Dedifferentiated amniotic fluid mesenchymal stem cell (primary cell): Measurements from ENCODE around the gene OSBPL2.

Experiments used
- DNase-seq: peaks from one replicate; pipeline ENCODE4 v3.0.0-alpha.2; 2016; ENCODE audit errors: extremely low spot score

OSBPL2 gene

GRCh38 chr20:62344782-62345181 is 106.5 kb downstream of the OSBPL2 start:
- no peak for DNase-seq
